H9 (cell line): ENCODE data around the gene FAM204A. TPM values are rescaled to one million over a fixed set of nuclear protein-coding genes. Genes with fewer than 3 reads are reported as not detected.
A peak's percentile ranks its signal among the peaks of the same experiment; 100 is the strongest.

ENCODE experiments used
- DNase-seq: peaks from one replicate; pipeline ENCODE4 v3.0.0-alpha.2; 2017
- H2AFZ ChIP-seq: one replicate; pipeline ENCODE4 v1.6.1; 2013; ENCODE audit warnings: mild to moderate bottlenecking, low read length, control low read depth, moderate library complexity
- H2AK5ac ChIP-seq: 2 replicates; pipeline ENCODE4 v1.6.1; 2013; ENCODE audit warnings: low read length, control low read depth, mixed read lengths; ENCODE audit not compliant: insufficient read length
- H2BK120ac ChIP-seq: one replicate; pipeline ENCODE4 v1.6.1; 2013; ENCODE audit warnings: low read depth, mild to moderate bottlenecking, low read length, control low read depth, inconsistent platforms; ENCODE audit not compliant: poor library complexity, severe bottlenecking
- H2BK12ac ChIP-seq: 2 replicates; pipeline ENCODE4 v1.6.1; 2013; ENCODE audit warnings: low read length, control low read depth, mixed read lengths, low read depth; ENCODE audit not compliant: insufficient read length
- H2BK15ac ChIP-seq: 2 replicates; pipeline ENCODE4 v1.6.1; 2013; ENCODE audit warnings: low read depth, low read length, control low read depth
- H2BK20ac ChIP-seq: one replicate; pipeline ENCODE4 v1.6.1; 2013; ENCODE audit warnings: low read depth, mild to moderate bottlenecking, low read length, control low read depth, inconsistent platforms; ENCODE audit not compliant: poor library complexity, severe bottlenecking
- H2BK5ac ChIP-seq: 2 replicates; pipeline ENCODE4 v1.6.1; 2013; ENCODE audit warnings: low read length, control low read depth, mixed read lengths; ENCODE audit not compliant: insufficient read length
- H3K14ac ChIP-seq: 2 replicates; pipeline ENCODE4 v1.6.1; 2013; ENCODE audit warnings: low read length, control low read depth; ENCODE audit not compliant: insufficient read depth
- H3K18ac ChIP-seq: 2 replicates; pipeline ENCODE4 v1.6.1; 2013; ENCODE audit warnings: low read depth, mild to moderate bottlenecking, mixed read lengths, low read length, control low read depth; ENCODE audit not compliant: insufficient read length
- H3K23ac ChIP-seq: 2 replicates; pipeline ENCODE4 v1.6.1; 2013; ENCODE audit warnings: low read length, control low read depth, mixed read lengths, low read depth; ENCODE audit not compliant: insufficient read length
- H3K23me2 ChIP-seq: 2 replicates; pipeline ENCODE4 v1.6.1; 2013; ENCODE audit warnings: low read depth, mild to moderate bottlenecking, mixed read lengths, low read length, control low read depth; ENCODE audit not compliant: insufficient read length, poor library complexity, severe bottlenecking
- H3K27ac ChIP-seq: 2 replicates; pipeline ENCODE4 v1.5.1; 2013; ENCODE audit warnings: low read length, control low read depth, mixed read lengths, low read depth; ENCODE audit not compliant: insufficient read length
- H3K27me3 ChIP-seq: 2 replicates; pipeline ENCODE4 v1.6.1; 2013; ENCODE audit warnings: low read length, control low read depth, inconsistent platforms; ENCODE audit not compliant: insufficient read depth
- H3K4ac ChIP-seq: 2 replicates; pipeline ENCODE4 v1.6.1; 2013; ENCODE audit warnings: low read depth, mild to moderate bottlenecking, control low read depth, inconsistent platforms, low read length, moderate library complexity
- H3K4me1 ChIP-seq: 2 replicates; pipeline ENCODE4 v1.6.1; 2013; ENCODE audit warnings: low read length, control low read depth, inconsistent platforms; ENCODE audit not compliant: insufficient read depth
- H3K4me2 ChIP-seq: 2 replicates; pipeline ENCODE4 v1.6.1; 2013; ENCODE audit warnings: low read length, control low read depth, mixed read lengths; ENCODE audit not compliant: insufficient read length, insufficient read depth
- H3K56ac ChIP-seq: 2 replicates; pipeline ENCODE4 v1.6.1; 2013; ENCODE audit warnings: low read depth, mild to moderate bottlenecking, mixed read lengths, low read length, control low read depth; ENCODE audit not compliant: insufficient read length
- H3K79me1 ChIP-seq: 2 replicates; pipeline ENCODE4 v1.6.1; 2013; ENCODE audit warnings: low read depth, mild to moderate bottlenecking, moderate library complexity, low read length, control low read depth, inconsistent platforms; ENCODE audit not compliant: insufficient read depth, poor library complexity, severe bottlenecking
- H3K79me2 ChIP-seq: 2 replicates; pipeline ENCODE4 v1.6.1; 2013; ENCODE audit warnings: low read length, control low read depth, inconsistent platforms; ENCODE audit not compliant: insufficient read depth
- H3K9ac ChIP-seq: 2 replicates; pipeline ENCODE4 v1.6.1; 2013; ENCODE audit warnings: low read length, control low read depth, mixed read lengths; ENCODE audit not compliant: insufficient read length; ENCODE audit errors: extremely low read depth
- H3K9me3 ChIP-seq: one replicate; pipeline ENCODE4 v1.6.1; 2013; ENCODE audit warnings: low read depth, low read length, inconsistent platforms; ENCODE audit not compliant: control insufficient read depth
- H3T11ph ChIP-seq: one replicate; pipeline ENCODE4 v1.6.1; 2013; ENCODE audit warnings: mild to moderate bottlenecking, low read length, control low read depth, inconsistent platforms
- H4K20me1 ChIP-seq: one replicate; pipeline ENCODE4 v1.6.1; 2013; ENCODE audit not compliant: control insufficient read depth, insufficient read length, insufficient read depth
- H4K5ac ChIP-seq: 2 replicates; pipeline ENCODE4 v1.6.1; 2013; ENCODE audit warnings: low read depth, mild to moderate bottlenecking, mixed read lengths, low read length, control low read depth; ENCODE audit not compliant: insufficient read length
- H4K8ac ChIP-seq: replicated peaks from 2 replicates; pipeline ENCODE4 v1.6.1; 2013; ENCODE audit warnings: low read length, control low read depth, mixed read lengths, low read depth; ENCODE audit not compliant: insufficient read length
- H4K91ac ChIP-seq: 2 replicates; pipeline ENCODE4 v1.6.1; 2013; ENCODE audit warnings: low read depth, mild to moderate bottlenecking, moderate library complexity, mixed read lengths, low read length, control low read depth; ENCODE audit not compliant: insufficient read length
- H3K27ac Mint-ChIP-seq, 3 experiments: 2 replicates in 2 of 3; 3 replicates in 1 of 3; pipeline ENCODE4 v1.8.0; 2020 to 2021; ENCODE audit warnings: mixed read lengths in 3 of 3, mild to moderate bottlenecking in 1 of 3, moderate library complexity in 1 of 3
- H3K27me3 Mint-ChIP-seq: 2 replicates; pipeline ENCODE4 v1.8.0; 2021; ENCODE audit warnings: low read depth, mild to moderate bottlenecking, moderate library complexity, mixed read lengths
- H3K36me3 Mint-ChIP-seq, 3 experiments: 2 replicates in 2 of 3; 3 replicates in 1 of 3; pipeline ENCODE4 v1.8.0; 2020 to 2021; ENCODE audit warnings: low read depth in 3 of 3, mixed read lengths in 3 of 3; ENCODE audit not compliant: insufficient read depth in 1 of 3
- H3K4me1 Mint-ChIP-seq, 2 experiments: 2 replicates each; pipeline ENCODE4 v1.8.0; 2020; ENCODE audit warnings: mixed read lengths in 2 of 2
- H3K4me3 Mint-ChIP-seq, 2 experiments: 2 replicates in 1 of 2; 3 replicates in 1 of 2; pipeline ENCODE4 v1.8.0; 2020 to 2021; ENCODE audit warnings: mild to moderate bottlenecking in 2 of 2, mixed read lengths in 2 of 2, moderate library complexity in 1 of 2
- H3K9me3 Mint-ChIP-seq, 2 experiments: 2 replicates in 1 of 2; 3 replicates in 1 of 2; pipeline ENCODE4 v1.8.0; 2020; ENCODE audit warnings: mild to moderate bottlenecking in 2 of 2, mixed read lengths in 2 of 2, moderate library complexity in 1 of 2
- WGBS: extraction: QIAGEN DNeasy Blood & Tissue Kit; methylation state at CpG from one replicate; pipeline ENCODE4 v1.1.7; 2013; ENCODE audit warnings: missing lambda C conversion rate, low lambda C conversion rate, mixed read lengths; ENCODE audit not compliant: insufficient read length; ENCODE audit errors: extremely low coverage; 5-methylcytosine and 5-hydroxymethylcytosine counted together
- total RNA-seq: library from RNA; stranded (reverse); gene quantifications from 2 replicates; pipeline ENCODE4 v1.2.1, GENCODE V29; 2021
- TF ChIP-seq, protein P1 (sequence below): fragments of 200-600 bp; sonication (generic); conservative IDR thresholded peaks from 3 replicates; pipeline ENCODE4 v1.8.0; 2021; ENCODE audit warnings: antibody characterized with exemption, mild to moderate bottlenecking

Gene FAM204A
- total RNA-seq, 1 experiment from 2014 or later = 42.5 TPM

GRCh38 chr10:118259288-118259906 is 82.7 kb downstream of the FAM204A start:
- H3K9me3 Mint-ChIP-seq = no peaks in the 10 kb centered on the region; a peak in 1 of 5 replicates
- H2BK20ac ChIP-seq = no peak overlapping the region
- no peak overlapping the region for H4K5ac ChIP-seq
- no peak overlapping the region for H3K18ac ChIP-seq
- peaks cover 25% of the 10 kb centered on the region; the same call in 1 of the 2 replicates for H3K27me3 ChIP-seq
- no peaks in the 10 kb centered on the region for H3K9me3 ChIP-seq
- no peak overlapping the region for H4K91ac ChIP-seq
- no peak overlapping the region for H2AK5ac ChIP-seq
- H3K4me2 ChIP-seq = no peak overlapping the region
- H3K27ac Mint-ChIP-seq = no peak overlapping the region
- no peaks in the 10 kb centered on the region for H3K79me2 ChIP-seq
- no peak overlapping the region for H2AFZ ChIP-seq
- no peak overlapping the region for H4K8ac ChIP-seq
- H2BK5ac ChIP-seq = no peak overlapping the region
- WGBS = no CpG with 5 or more reads among the region's 4 CpGs
- H3K36me3 Mint-ChIP-seq = no peaks in the 10 kb centered on the region
- TF ChIP-seq, protein P1, sequence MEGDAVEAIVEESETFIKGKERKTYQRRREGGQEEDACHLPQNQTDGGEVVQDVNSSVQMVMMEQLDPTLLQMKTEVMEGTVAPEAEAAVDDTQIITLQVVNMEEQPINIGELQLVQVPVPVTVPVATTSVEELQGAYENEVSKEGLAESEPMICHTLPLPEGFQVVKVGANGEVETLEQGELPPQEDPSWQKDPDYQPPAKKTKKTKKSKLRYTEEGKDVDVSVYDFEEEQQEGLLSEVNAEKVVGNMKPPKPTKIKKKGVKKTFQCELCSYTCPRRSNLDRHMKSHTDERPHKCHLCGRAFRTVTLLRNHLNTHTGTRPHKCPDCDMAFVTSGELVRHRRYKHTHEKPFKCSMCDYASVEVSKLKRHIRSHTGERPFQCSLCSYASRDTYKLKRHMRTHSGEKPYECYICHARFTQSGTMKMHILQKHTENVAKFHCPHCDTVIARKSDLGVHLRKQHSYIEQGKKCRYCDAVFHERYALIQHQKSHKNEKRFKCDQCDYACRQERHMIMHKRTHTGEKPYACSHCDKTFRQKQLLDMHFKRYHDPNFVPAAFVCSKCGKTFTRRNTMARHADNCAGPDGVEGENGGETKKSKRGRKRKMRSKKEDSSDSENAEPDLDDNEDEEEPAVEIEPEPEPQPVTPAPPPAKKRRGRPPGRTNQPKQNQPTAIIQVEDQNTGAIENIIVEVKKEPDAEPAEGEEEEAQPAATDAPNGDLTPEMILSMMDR = peak; percentile 93
- no peak overlapping the region for H2BK12ac ChIP-seq
- H3K9ac ChIP-seq = no peak overlapping the region
- no peak overlapping the region for H3K27ac ChIP-seq
- no peak overlapping the region for H3K4me3 Mint-ChIP-seq
- H3K14ac ChIP-seq = no peak overlapping the region
- H3K4me1 ChIP-seq = no peaks in the 10 kb centered on the region
- H4K20me1 ChIP-seq = no peaks in the 10 kb centered on the region
- peaks cover 71% of the 10 kb centered on the region for H3K27me3 Mint-ChIP-seq
- H3K79me1 ChIP-seq = no peaks in the 10 kb centered on the region
- H3K23ac ChIP-seq = no peak overlapping the region
- no peaks in the 10 kb centered on the region for H3K23me2 ChIP-seq
- no peak overlapping the region for H3T11ph ChIP-seq
- H2BK120ac ChIP-seq = no peak overlapping the region
- H3K4ac ChIP-seq = no peak overlapping the region
- no peak overlapping the region for H3K56ac ChIP-seq
- DNase-seq = peak; percentile 71
- peaks cover 24% of the 10 kb centered on the region in 2 experiments for H3K4me1 Mint-ChIP-seq
- no peak overlapping the region for H2BK15ac ChIP-seq
